SHP77 treated with DMSO at 0.1 percent for 48 hours (cell line): ENCODE data around the gene SLC22A12.

ENCODE experiments used
- DNase-seq: peaks from one replicate; lab custom pipeline; 2025; lab: John Stamatoyannopoulos, UW

SLC22A12 gene

DNA sequence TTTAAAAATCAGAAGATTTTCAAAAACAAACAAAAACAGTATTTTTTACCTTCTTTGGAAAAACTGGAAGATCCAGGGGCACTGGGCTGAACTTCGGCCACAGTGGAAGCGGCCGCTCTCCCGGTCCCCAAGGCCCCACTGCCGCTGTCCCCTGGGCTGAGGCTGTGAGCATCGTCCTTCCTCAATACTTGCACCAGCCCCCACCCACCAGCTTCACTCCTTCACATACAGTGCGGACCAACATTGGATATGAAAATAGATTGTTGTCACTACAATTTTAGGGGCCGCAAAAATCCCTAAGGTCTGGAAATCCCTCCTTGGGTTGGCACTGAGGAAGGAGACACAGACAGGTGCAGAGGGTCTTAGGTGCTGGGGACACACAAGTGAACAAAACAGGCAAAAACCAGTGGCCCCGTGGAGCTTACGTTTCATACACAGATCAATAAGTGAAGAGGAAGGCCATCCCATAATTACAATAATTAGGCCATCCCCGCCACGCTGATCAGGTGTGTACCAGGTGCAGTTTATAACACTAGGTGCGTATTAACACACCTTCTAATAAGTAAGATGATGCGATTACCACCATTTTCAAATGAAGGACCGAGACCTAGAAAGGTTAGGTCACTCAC lies 28.2 kb upstream of the SLC22A12 start:
- no peak for DNase-seq

DNA sequence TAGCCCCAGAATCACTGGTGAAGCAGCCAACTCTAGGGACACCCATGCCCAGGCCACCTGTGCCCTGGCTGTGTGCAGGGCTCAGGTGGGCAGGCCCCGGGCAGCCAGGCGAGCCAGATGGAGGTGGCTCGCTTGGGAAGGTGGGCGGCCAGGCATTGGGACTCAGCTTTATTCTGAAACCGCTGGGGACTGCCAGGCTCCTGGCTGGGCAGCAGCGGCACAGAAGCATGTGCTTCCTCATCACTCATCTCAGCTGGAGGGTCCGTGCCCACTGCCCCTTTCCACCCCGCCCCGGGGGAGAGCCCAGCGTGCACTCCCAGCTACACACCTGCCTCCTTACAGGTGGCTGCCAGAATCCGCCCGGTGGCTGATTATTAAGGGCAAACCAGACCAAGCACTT lies 27.1 kb upstream of the SLC22A12 start:
- no peak for DNase-seq

DNA sequence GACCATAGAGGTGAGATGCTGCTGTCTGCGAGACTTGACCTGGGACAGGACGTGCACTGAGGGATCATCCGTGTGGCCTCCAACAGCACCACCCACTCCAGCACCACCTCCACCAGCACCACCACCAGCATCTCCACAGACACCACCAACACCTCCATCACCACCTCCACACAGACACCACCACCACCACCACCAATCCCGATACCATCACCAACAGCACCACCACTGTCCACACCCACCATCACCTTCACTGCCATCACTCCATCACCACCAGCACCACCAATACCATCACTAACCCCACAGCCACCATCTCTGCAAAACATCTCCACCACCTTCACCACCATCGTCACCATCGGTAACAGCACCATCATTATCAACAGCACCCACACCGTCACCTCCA lies 26.6 kb upstream of the SLC22A12 start:
- DNase-seq: no peak

DNA sequence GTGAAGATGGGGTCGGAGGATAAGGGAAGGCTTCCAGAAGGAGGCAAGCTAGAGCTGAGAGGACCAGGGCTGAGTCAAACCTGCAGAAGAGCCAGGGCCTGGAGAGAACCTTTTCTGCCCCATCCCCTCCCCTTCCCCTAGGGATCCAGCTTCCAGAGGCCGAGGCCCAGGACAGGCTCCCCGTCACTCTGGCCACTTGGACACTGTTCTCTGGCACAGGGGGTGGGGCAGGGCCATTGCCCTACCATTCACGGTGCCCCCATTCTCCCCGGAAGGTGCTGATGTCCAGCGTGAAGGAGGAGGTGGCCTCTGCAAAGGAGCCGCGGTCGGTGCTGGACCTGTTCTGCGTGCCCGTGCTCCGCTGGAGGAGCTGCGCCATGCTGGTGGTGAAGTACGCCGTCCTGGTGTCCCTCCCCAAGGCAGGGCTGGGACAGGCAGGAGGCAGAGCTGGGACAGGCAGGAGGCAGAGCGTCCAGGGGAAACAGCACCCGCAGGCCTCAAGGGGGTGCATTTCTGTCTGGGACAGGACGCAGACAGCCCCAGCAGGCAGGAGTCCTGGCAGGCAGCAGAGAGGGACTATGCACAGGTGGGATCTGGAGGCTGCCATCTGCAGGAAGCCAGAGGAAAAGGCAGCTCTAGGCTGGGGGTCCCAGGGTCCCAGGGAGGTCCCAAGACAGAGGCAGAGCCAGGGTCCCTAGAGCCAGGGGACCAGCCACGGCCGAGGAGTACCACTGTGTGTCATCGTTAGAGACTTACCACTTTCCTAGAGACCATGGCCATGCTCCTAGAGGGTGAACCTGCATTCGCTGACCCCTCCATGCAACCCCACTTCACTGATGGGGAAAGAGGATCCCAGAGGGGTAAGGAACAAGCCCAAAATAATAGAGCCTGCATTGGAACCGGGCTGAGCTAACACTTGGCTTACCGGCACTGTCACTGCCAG lies 25.8 kb upstream of the SLC22A12 start:
- DNase-seq: no peak

DNA sequence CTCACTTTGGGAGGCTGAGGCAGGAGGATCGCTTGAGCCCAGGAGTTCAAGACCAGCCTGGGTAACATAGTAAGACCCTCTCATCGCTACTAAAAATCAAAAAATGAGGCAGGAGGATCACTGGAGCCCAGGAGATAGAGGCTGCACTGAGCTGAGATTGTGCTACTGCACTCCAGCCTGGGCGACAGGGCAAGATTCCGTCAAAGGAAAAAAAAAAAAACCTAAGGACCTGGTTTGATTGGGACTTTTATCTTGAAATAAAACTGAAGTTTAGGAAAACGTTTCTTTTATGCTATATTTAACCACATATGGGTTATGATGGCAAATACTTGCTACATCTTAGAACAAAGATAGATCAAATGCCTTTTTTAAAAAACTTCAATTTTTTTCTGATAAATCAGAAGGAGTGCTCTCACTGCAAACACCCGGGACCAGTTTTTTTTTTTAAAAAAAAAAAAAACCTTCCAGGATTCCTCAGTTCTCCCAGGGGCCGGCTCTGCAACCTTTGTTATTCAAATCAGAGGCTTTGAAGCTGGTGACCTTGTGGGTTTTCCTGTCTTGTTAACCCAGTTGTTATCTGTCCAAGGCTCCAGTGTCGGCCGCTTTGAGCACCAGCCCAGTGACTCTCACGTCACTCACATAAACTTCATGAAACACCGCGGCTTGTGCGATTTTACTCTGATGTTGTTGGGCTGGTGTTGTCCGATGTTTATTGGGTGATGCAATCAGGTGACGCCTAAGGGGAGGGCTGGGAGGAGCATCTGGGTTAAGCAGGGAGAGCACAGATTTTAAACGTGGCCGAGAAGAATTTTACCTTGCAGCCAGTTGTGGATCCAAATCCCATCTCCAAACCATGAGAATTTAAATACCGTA lies 24.7 kb upstream of the SLC22A12 start:
- no peak for DNase-seq

DNA sequence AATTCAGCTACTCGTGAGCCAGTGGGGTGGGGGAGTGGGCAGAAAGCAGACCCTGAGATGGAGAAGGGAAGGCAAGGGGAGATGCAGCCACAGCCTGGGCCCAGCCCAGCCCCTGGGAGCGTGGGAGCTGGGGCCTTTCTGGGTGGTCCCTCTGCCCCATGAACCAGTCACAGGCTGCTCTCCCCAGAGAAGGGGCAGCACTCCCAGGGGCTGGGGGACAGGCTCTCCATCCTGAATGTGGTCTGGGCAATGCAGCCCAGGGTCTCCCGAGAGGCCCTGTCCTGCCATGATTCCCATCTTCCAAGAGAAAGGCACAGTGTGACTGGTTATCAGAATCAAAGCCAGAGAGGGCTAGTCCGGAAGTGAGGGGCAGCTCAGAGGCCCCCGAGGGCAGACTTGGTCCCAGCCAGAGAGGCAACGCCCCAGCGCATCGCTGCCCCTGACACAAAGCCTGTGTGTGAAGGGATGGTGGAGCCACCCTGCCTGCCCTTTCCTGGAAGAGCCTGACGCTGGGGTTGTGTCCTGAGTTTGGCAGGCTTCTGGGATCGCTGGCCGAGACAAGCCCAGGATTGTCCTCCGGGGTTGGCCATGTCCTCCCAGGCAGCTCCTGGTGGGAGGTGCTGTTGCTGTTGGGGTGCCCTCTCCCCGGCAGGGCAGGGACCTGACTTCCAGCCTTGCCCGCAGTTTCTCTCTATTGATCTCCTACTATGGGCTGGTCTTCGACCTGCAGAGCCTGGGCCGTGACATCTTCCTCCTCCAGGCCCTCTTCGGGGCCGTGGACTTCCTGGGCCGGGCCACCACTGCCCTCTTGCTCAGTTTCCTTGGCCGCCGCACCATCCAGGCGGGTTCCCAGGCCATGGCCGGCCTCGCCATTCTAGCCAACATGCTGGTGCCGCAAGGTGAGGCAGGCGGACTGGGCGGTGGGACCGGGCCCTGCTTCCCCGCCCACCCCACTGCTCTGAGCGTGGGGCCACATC lies 23.8 kb upstream of the SLC22A12 start:
- DNase-seq: no peak

DNA sequence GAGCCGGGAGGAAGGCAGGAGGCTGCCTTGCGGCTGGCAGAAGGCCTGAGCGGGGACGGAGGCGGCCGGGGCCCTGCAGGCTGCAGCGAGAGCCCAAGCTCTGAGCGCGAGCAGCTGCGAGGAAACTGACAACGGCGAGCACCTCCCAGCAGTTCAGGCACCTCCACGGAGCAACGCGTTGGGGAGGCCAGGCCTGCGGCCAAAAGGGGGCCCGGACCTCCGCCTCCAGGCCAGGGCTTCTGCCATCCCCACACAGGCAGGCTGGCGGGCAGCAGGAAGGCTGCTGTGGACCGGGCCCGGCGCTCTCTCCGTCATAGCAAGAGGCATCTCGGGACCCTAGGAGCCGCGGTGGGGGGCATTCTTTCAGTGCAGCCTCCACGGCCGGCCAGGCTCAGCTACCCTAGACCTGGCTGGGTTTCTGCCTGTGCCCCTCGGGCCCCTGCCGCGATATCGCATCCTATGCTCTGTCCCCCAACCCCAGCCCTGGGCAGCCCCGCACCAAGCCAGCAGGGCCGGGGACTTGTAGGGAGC lies 22.9 kb upstream of the SLC22A12 start:
- no peak for DNase-seq

DNA sequence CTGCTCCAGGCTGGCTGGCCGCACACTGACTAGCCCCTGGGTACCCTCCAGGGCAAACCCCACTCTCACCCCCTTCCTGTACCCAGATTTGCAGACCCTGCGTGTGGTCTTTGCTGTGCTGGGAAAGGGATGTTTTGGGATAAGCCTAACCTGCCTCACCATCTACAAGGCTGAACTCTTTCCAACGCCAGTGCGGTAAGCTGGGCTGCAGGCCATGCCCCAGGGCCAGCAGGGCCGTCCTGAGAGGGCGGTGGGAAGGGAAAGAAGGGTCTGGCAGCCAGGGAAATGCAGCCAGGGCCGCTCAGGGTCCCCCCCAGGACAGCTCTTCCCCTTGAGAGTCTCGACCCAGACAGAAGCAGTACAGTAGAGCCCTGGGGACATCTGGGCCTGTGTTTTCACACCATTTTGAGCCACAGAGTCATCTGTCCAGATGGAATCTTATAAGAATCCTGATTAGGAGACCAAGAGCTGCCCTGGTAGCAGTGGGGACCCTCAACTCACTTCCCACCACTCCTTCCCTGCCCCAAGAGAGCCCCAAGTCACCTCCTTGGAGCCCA lies 22.4 kb upstream of the SLC22A12 start:
- no peak for DNase-seq

DNA sequence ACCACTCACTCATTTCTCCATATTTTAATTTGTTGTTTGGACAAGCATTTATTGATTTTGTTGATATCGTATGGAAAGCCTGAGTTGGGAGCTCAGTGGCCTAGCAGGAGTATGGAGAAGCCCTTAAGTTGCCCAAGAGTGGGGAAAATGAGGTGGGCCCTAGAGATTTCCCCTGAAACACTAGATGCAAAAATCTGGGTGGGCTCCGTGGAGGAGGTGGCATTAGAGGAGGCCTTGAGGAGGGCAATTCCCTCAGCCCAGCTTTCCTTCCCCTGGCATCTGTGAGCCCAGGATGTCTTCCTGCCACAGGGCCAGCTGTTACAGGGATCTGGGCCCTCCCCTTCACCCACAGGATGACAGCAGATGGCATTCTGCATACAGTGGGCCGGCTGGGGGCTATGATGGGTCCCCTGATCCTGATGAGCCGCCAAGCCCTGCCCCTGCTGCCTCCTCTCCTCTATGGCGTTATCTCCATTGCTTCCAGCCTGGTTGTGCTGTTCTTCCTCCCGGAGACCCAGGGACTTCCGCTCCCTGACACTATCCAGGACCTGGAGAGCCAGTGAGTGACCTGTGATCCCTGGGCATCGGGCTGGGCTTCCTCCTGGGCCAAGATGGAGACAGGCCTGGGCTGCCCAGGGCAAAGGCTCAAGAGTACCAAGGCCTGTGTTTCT lies 21.6 kb upstream of the SLC22A12 start:
- DNase-seq: no peak

DNA sequence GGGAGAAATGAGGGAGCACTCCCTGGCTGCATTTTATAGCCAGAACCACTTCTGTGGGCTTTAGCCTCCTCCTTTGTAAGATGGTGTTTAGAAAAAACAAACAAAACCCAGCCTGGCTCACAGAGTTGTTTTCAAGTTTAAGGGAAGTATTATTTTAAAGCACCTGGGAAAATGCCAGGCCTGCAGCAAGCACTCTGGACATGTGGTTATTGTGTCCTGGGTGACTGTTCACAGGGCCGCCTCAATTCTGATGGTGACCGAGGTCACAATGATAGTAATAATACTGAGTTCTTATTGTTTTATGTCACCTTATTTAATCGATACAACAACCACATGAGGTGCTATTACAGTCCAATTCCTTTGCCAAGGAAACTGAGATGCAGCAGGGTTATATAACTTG lies 20.7 kb upstream of the SLC22A12 start:
- DNase-seq: no peak

DNA sequence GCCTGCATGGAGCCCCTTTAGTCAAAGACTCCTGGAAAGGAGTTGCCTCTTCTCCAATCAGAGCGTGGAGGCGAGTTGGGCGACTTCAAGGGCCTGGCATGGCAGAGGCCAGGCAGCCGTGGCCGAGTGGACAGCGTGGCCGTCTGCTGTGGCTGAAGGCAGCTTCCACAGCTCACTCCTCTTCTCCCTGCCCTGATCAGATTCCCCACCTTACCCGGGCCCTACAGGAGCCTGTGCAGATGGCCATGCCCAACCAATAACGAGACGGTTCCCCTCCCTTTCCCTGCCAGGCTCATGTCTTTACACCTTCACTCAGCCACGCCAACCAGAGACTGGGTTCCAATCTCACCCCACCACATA lies 20.0 kb upstream of the SLC22A12 start:
- no peak for DNase-seq

DNA sequence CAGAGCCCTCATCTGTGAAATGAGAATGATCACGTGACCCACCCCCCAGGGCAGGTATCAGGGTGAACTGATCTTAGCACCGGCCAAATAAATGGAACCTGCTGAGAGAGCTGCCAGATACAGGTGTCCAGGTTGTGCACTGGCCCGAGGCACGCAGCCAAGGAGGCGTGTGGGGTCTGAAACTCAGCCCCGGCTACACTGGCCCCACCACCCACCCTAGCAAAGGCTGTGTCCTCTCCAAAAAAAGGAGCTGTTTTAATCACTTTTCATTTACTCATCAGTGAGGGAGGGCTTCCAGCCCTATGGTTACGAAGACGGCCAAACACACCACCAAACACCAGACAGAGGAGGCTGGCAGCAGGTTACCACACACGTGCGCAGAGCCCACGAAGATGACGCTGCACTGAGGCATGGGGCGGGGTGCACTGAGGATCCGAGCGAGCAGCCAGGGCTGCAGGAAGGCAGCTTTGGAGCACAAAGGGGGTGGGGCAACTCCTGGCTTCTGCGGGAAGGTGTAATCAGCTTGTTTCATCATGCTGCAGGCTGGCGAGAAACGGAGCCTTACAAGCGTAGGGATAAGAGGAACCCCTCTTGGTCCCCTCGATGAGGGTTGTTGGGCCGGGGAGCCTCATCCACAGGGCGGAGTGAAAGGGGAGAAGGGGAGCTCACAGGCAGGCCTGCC lies 19.5 kb upstream of the SLC22A12 start:
- no peak for DNase-seq

DNA sequence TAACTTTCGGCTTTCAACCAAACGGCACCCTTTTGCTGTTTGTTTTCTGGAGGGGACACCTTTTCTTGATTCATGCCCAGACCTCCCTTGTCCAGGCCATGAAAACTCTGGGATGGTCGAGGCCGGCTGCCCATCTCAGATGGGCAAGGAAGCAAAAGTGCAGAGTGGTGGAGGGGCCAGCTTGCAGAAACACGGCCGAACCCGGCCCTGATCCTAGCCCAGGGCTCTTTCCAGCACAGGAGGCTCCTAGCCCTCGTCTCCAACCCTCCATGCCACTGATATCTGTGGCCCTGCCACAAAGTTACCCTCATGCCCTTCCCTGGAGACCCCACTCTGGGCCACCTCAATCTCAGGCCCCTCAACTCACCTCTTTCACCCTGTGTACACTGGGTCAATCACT lies 18.9 kb upstream of the SLC22A12 start:
- no peak for DNase-seq

DNA sequence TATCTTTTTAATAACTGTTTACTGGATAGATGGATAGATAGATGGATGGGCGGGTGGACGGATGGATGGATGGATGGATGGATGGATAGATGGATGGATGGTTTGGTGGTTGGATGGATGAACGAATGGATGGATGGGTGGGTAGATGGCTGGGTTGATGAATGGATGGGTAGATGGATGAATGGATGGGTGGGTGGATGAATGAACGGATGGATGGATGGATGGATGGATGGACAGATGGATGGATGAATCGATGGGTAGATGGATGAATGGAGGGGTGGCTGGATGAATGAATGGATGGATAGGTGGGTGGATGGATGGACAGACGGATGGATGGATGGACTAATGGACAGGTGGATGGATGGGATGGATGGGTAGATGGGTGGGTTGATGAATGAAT lies 13.8 kb upstream of the SLC22A12 start:
- no peak for DNase-seq

DNA sequence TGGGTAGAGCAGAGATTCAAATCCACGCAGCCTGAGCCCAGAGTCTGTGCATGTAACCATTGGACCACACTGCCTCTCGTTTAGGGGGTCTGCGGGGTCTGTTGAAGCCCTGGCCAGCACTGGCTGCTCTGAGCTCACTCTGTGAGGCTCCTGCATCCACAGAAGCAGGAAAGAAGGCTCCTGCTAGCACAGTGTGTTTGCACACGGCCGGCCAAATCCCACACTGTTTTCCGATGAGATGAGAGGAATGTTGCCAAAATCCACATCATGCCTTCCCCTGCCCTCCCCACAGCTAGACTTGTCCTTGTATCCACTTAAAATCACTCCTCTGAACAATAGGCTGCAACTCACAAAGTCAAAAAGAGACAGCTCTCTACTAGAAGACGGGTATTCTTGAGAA lies 10.6 kb upstream of the SLC22A12 start:
- DNase-seq: no peak

DNA sequence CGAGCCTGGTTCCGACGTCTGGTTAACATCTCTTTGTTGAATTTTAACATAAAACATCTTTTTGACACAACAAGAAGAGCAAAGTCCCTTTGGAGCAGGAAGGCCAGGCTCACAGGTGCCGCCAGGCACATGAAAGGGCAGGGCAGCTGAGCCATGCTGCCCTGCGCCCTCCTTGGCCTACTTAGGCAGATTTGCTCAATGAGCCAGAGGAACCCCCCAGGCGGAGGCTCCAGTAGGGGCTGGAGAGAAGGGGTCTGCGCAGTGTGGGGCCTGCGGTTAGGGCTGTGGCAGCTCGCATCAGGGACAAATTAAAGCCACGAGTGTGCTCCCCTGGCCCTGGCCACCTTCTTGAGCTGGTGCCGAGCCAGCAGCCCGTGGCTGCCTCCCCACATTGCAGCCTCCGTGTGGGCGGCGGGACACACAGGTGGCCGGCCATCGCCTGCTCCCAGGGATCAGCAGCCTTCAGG lies 9.9 kb upstream of the SLC22A12 start:
- DNase-seq: no peak

DNA sequence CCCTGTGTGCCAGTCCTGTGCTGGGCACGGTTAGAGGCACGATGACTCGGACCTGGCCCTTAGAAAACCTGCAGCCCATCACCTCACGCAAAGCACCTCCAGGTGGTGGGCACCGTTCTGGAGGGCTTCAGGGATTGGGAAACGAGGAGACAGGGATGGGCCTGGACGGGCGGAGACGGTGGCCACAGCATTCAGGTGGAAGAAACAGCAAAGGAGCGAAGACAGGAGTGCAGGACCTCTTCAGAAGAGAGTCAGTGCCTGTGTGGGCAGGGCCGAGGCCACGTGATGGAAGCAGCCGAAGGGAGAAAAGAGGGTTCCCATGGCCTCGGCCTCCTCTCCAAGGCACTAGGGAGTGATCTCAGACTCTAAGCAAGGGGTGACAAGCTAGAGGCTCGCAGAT lies 8.1 kb upstream of the SLC22A12 start:
- DNase-seq: no peak

DNA sequence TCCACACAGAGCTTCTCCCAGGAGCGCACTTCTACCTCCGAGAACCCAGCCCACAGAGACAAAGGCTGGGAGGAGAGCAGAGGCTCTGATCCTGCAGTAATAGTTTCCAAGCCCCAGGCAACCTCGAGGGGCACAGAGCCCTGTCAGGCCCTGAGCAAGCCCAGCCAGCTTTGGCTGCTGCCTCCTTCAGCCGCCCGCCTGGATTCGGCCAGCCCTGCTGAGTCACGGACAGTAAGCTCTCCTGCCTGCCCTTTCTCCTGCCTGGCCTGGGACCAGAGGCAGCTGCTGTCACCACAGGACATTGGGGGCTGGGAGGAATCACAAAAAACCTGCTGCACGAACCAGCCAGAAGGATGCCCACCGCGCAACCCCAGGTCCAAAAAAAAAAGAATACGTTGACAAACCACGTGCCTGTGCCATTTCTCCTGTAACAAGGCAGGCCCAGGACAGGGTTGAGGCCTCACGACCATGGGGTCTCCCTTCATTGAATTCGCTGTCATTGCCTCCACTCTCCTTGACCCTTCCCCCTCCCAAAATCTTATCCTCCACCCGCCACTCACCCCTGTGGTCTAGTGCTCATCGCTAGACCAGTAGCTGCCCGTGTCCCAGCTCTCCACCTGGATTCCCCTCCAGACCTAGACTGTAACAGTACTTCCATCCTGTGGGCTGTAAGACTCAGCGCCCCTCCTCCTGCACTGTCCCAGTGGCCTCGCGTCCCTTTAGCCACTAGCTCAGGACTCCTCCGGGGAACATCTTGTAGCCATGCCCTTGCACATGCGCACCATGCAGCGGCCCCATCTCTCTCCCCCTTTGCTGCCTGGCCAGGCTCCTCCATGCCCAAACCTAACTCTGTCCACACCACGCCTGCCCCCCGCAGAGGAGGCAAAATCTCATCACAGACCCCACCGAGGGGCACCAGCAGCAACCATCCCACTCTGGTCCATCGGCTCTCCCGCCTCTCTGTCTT lies 7.4 kb upstream of the SLC22A12 start:
- no peak for DNase-seq
